Stimulated activated naive CD8-positive, alpha-beta T cell treated with anti-CD3 and anti-CD28 coated beads, Interleukin-15, amount 100 ng/mL, for 72 hours (primary cell): ENCODE measurements around the gene USP34.
A peak's percentile ranks its signal among the peaks of the same experiment; 100 is the strongest.
"Not testable (repeated sequence)": the region's sequence is repeated elsewhere in the genome, so short reads cannot be mapped to it uniquely, and the experiment has no call there.

ENCODE experiments used
- ATAC-seq: fragments of 150-1000 bp; cut with Tn5 transposase; 2 replicates; pipeline ENCODE4 v1.10.0; 2021; ENCODE audit warnings: mild to moderate bottlenecking, moderate library complexity
- DNase-seq, 2 donors: peaks; one replicate each; pipeline ENCODE4 v3.0.0; 2021 to 2022
- H3K27ac Mint-ChIP-seq, 2 donors: one replicate each; pipeline ENCODE4 v1.8.0; 2022; ENCODE audit warnings: mild to moderate bottlenecking in 2 of 2, mixed read lengths in 2 of 2, moderate library complexity in 2 of 2
- H3K27me3 Mint-ChIP-seq: one replicate; pipeline ENCODE4 v1.8.0; 2022; ENCODE audit warnings: mixed read lengths
- H3K4me1 Mint-ChIP-seq: one replicate; pipeline ENCODE4 v1.8.0; 2022; ENCODE audit warnings: mild to moderate bottlenecking, mixed read lengths
- H3K4me3 Mint-ChIP-seq, 2 donors: one replicate each; pipeline ENCODE4 v1.8.0; 2022; ENCODE audit warnings: mild to moderate bottlenecking in 2 of 2, mixed read lengths in 2 of 2, moderate library complexity in 1 of 2
- H3K9me3 Mint-ChIP-seq, 2 donors: one replicate each; pipeline ENCODE4 v1.8.0; 2022; ENCODE audit warnings: mixed read lengths in 2 of 2

Gene USP34

GRCh38 chr2:61470965-61471904 is at the start of gene USP34:
TSS of gene USP34 (minus strand) at chr2:61471087. CDS start at chr2:61470692, 395 bp downstream.
- H3K9me3 Mint-ChIP-seq, result no peaks in the 10 kb centered on the region

GRCh38 chr2:61520261-61520660 is 49.4 kb upstream of the USP34 start:
- H3K4me1 Mint-ChIP-seq, result peaks cover 14% of the 10 kb centered on the region
- H3K27me3 Mint-ChIP-seq, result no peaks in the 10 kb centered on the region
- no peak overlapping the region for H3K4me3 Mint-ChIP-seq
- peak overlapping the region in 1 of 2 donors; percentile 78 for H3K27ac Mint-ChIP-seq
- no peaks in the 10 kb centered on the region for H3K9me3 Mint-ChIP-seq
- ATAC-seq (no peak), DNase-seq (no peak)

More at GRCh38 chr2:61470965-61471904, at the start of gene USP34:
- peaks cover 30% of the 10 kb centered on the region for H3K4me1 Mint-ChIP-seq
- H3K27me3 Mint-ChIP-seq, result no peaks in the 10 kb centered on the region
- H3K4me3 Mint-ChIP-seq, result peak within 1 kb of the TSS; percentile 91 to 95
- DNase-seq, result peak; percentile 90 to 94
- ATAC-seq, result peak; percentile 94
- peak within 1 kb of the TSS; percentile 98 to 99 for H3K27ac Mint-ChIP-seq

DNA sequence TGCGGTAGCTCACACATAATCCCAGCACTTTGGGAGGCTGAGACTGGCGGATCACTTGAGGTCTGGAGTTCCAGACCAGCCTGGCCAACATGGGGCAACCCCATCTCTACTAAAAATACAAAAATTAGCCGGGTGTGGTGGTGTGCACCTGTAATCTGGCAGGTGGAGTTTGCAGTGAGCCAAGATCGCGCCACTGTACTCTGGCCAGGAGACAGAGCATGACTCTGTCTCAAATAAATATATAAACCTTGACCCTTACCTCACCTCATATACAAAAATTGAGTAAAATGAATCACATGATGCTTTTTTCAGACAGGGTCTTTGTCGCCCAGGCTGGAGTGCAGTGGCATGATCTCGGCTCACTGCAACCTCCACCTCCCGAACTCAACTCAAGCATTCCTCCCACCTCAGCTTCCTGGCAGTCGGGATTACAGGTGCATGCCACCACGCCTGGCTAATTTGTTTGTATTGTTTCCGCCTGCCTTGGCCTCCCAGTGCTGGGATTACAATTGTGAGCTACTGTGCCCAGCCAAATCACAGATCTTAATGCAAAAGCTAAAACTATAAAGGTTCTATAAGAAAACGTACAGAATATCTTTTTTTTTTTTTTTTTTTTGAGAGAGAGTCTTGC is 42.0 kb upstream of the USP34 start:
- Mint-ChIP-seq H3K9me3 (no peaks in the 10 kb centered on the region), H3K27ac (no peak overlapping the region), H3K27me3 (no peaks in the 10 kb centered on the region), H3K4me3 (no peak overlapping the region), H3K4me1 (peaks cover 12% of the 10 kb centered on the region)
- DNase-seq (no peak), ATAC-seq (no peak)

DNA sequence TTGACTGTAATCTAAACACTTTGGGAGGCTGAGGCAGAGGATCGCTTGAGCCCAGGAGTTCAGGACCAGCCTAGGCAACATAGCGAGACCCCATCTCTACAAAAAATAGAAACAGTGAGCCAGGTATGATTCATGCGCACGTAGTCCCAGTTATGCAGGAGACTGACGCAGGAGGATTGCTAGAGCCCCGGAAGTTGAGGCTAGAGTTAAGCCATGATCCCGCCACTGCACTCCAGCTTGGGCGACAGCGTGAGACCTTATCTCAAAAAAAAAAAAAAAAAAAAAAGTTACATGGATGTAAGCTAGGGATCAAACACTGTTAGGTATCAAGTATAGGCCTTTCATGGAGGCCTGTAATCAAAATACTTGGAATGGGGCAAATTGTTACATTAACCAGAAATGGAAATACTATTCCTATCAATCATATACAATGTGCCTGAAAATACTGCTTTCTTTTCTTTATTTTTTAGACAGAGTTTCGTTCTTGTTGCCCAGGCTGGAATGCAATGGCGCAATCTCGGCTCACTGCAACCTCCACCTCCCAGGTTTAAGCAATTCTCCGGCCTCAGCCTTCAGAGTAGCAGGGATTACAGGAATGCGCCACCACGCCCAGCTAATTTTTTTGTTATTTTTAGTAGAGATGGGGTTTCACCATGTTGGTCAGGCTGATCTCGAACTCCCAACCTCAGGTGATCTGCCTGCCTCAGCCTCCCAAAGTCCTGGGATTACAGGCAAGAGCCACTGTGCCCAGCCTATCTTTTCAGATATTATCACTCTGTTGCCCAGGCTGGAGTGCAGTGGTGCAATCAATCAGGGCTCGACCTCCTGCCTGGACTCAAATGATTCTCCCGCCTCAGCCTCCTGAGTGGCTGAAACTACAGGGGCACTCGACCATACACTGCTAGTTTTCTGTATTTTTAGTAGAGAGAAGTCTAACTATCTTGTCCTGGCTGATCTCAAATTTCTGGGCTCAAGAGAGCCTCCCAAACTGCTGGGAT is 40.1 kb upstream of the USP34 start:
- Mint-ChIP-seq H3K9me3 (no peaks in the 10 kb centered on the region), H3K27ac (no peak overlapping the region), H3K4me3 (no peak overlapping the region), H3K4me1 (peaks cover 12% of the 10 kb centered on the region), H3K27me3 (no peaks in the 10 kb centered on the region)
- DNase-seq (no peak), ATAC-seq (no peak)

DNA sequence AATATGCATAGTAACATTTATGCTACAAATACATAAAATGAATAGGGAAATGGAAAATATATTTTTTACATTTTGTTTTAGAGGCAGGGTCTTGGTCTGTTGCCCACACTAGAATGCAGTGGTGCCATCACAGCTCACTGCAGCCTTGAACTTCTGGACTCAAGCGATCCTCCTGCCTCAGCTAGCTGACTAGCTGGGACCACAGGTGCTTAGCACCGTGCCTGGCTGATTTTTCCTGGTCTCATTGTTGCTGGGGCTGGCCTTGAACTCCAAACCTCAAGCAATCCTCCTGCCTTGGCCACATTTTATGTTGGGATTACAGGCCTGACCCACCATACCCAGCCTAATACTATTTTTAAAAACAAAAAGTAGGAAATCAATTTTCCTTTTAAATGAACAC is 34.1 kb upstream of the USP34 start:
- Mint-ChIP-seq H3K4me3 (no peak overlapping the region), H3K4me1 (peaks cover 12% of the 10 kb centered on the region), H3K27ac (no peak overlapping the region), H3K9me3 (no peaks in the 10 kb centered on the region), H3K27me3 (no peaks in the 10 kb centered on the region)
- DNase-seq, result no peak
- ATAC-seq, result no peak

DNA sequence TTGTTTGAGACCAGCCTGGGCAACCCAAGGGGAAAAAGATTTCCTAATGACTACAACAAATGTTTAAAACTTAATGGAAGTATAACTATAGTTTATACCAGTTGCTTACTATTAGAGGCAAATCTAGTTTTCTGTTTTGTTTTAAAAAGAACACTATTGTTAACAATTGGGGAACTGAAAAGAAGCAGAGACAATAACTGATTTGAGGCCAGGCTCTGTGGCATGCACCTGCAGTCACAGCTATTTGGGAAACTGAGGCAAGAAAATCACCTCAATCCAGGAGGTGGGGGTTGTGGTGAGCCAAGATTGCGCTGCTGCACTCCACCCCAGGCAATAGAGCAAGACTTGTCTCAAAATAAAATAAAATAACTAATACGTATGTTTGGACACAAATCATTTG is 28.2 kb upstream of the USP34 start:
- no peak for DNase-seq
- no peaks in the 10 kb centered on the region for H3K27me3 Mint-ChIP-seq
- no peak overlapping the region for H3K4me3 Mint-ChIP-seq
- peaks cover 15% of the 10 kb centered on the region for H3K4me1 Mint-ChIP-seq
- H3K27ac Mint-ChIP-seq, result no peak overlapping the region
- ATAC-seq, result no peak
- no peaks in the 10 kb centered on the region for H3K9me3 Mint-ChIP-seq

- Mint-ChIP-seq H3K4me1 (peaks cover 21% of the 10 kb centered on the region), H3K9me3 (no peaks in the 10 kb centered on the region), H3K4me3 (no peak overlapping the region), H3K27ac (peak overlapping the region in 1 of 2 donors; percentile 91), H3K27me3 (no peaks in the 10 kb centered on the region)
- peak; percentile 66 for ATAC-seq
- DNase-seq, result no peak
Observed at GRCh38 chr2:61493523-61493942, 22.6 kb upstream of the USP34 start.

- Mint-ChIP-seq H3K4me1 (peaks cover 21% of the 10 kb centered on the region), H3K27ac (no peak overlapping the region), H3K4me3 (no peak overlapping the region), H3K27me3 (no peaks in the 10 kb centered on the region), H3K9me3 (no peaks in the 10 kb centered on the region)
- no peak for DNase-seq
- ATAC-seq, result no peak
Observed at GRCh38 chr2:61492476-61492875, 21.6 kb upstream of the USP34 start.

DNA sequence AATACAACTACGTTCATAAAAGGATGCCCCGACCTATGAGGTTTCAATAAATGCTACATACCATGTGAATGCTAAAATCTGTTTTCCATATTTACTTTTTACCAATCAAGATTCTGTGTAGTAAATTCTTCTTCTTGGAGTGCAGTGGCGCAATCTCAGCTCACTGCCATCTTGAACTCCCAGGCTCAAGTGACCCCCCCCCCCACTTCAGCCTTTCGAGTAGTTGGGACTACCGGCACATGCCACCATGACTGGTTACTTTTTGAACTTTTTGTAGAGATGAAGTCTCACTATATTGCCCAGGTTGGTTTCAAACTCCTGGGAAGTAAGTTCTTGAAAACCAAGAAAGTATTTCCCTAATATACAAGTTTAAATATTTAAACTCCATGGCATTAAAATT is 14.4 kb upstream of the USP34 start:
- Mint-ChIP-seq H3K4me1 (no peaks in the 10 kb centered on the region), H3K27me3 (no peaks in the 10 kb centered on the region), H3K27ac (peak overlapping the region in 1 of 2 donors; percentile 48), H3K4me3 (no peak overlapping the region), H3K9me3 (no peaks in the 10 kb centered on the region)
- ATAC-seq (no peak), DNase-seq (no peak)

DNA sequence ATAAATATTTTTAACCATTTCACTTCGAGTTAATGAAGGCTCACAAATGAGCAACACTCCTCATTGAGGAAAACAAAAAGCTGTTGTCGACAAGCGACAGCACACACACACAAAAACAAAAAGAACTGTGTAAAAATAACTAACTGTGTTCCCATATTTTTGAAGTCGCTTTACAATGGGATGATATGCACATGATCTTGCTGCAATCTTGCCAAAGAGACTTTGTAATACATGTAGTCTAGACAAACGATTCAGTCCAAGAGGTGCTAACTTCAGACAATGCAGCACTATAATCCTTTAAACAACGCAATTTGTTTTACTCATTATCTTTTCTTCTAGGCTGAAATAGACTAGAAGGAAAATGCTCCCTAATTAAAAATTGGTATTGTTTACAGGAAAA is 7.2 kb upstream of the USP34 start:
- Mint-ChIP-seq H3K27me3 (no peaks in the 10 kb centered on the region), H3K9me3 (no peaks in the 10 kb centered on the region), H3K4me1 (no peaks in the 10 kb centered on the region), H3K4me3 (no peak overlapping the region), H3K27ac (no peak overlapping the region)
- ATAC-seq (no peak), DNase-seq (no peak)

DNA sequence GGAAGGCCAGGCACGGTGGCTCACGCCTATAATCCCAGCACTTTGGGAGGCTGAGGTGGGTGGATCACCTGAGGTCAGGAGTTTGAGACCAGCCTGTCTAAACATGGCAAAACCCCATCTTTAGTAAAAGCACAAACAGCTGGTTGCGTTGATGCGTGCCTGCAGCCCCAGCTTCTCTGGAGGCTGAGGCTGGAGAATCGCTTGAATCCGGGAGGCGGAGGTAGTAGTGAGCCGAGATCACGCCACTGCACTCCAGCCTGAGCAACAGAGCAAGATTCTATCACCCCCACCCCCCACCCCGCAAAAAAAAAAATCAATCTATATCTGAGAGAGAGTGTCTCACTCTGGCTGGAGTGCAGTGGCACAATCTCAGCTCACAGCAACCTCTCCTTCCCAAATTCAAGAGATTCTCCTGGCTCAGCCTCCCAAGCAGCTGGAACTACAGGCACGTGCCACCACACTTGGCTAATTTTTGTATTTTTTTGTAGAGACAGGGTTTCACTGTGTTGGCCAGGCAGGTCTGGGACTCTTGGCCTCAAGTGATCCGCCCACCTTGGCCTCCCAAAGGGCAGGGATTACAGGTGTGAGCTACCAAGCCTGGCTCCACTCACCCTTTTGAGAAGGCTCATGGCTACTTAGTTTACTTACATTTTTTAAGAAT is 6.2 kb upstream of the USP34 start:
- DNase-seq, H3K9me3 Mint-ChIP-seq, ATAC-seq, H3K4me1 Mint-ChIP-seq, H3K4me3 Mint-ChIP-seq, H3K27me3 Mint-ChIP-seq: not testable (repeated sequence)
- peak overlapping the region; percentile 24 to 82 for H3K27ac Mint-ChIP-seq

DNA sequence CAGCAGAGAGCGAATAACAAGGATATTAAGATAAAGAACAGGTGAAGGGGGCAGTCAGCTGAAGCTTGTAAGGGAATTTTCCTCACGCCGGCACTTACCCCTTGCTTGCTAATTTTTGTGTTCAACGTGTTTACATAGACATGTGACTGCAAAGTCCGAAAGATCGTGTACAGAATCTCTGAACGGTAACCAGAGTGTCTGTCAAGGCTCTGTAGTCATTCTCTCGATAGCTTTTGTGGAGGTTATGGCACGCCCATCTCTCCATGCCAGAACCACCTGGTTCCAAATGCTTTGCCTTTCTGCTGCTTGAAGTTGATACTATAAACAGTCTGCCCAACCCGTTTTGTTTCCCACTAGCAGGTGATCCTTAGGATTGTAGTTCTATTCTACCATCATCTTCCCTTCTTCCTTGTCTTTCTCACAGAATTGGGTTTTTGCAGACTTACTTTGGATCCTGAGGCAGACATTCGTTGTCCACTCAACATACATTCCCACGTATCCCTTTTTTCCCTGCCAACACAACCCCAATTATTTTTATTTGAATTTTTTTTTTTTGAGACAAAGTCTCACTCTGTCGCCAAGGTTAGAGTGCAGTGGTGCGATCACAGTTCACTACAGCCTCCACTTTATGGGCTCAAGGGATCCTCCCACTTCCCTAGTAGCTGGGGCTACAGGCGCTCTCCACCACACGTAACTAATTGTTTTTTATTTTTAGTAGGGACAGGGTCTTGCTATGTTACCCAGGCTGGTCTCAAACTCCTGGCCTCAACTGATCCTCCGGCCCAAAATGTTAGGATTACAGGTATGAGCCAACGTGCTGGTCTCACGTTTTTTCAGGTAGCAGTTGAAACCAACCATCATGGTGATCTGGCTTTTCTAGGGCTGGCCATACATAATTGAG is 1.3 kb upstream of the USP34 start:
- ATAC-seq, result no peak
- peaks cover 24% of the 10 kb centered on the region for H3K4me1 Mint-ChIP-seq
- H3K27ac Mint-ChIP-seq, result peak overlapping the region; percentile 96 to 99
- DNase-seq, result peak; percentile 31 to 38
- peak overlapping the region; percentile 86 to 94 for H3K4me3 Mint-ChIP-seq
- no peaks in the 10 kb centered on the region for H3K9me3 Mint-ChIP-seq
- H3K27me3 Mint-ChIP-seq, result no peaks in the 10 kb centered on the region

DNA sequence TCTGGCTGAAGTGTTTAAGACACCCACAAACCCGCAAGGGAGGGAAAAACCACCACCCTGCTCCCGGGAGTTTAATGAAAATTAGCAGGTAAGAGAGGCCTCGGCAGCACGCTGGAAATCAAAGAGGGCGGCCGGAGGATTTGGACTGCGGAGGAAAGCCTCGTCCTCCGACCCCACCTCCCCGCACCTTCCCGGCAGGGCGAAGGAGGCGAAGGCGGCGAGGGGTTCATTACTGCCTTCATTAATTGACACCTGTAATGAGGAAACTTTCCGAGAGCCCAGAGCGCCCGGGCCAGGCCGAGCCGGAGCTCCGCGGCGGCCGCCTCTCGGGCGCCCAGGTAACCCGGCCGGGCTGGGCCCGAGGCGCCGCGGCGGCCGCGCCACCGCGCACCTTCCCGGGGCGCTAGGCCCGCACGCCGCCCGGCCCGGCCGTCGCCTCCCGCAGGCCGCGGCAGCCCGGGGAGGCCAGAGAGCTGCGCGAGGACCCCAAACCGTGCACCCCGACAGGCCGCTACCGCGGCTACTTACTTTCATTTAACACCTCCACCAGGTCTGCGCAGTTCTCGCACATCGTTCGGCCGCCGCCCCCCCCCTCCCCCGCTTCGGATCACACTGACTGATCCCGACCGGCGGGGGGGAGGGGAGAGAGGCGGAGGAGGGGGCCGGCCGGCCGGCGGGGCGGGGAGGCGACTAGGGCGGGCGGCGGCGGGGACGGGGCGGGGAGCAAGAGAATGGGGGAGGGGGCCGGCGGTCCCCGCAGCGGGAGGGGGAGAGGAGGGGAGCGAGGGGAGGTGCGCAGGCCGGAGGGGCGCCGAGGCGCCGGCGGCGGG is 550 bp downstream of the USP34 start:
- peak overlapping the region; percentile 91 to 95 for H3K4me3 Mint-ChIP-seq
- ATAC-seq (peak; percentile 48), DNase-seq (peak; percentile 67 to 69)
- H3K9me3 Mint-ChIP-seq, result no peaks in the 10 kb centered on the region
- peaks cover 33% of the 10 kb centered on the region for H3K4me1 Mint-ChIP-seq
- H3K27ac Mint-ChIP-seq, result peak overlapping the region; percentile 98 to 99
- H3K27me3 Mint-ChIP-seq, result no peaks in the 10 kb centered on the region
